Parathyroid adenoma (tissue), 2 donors: ENCODE measurements around the gene PEX5L.

ENCODE experiments used
- H2AFZ ChIP-seq: fragments of 300-600 bp; sonication (generic); one replicate; pipeline ENCODE4 v1.7.0; 2017; ENCODE audit warnings: antibody characterized with exemption, mild to moderate bottlenecking
- H3K27ac ChIP-seq: fragments of 300-600 bp; sonication (generic); one replicate; pipeline ENCODE4 v1.7.0; 2017
- H3K27me3 ChIP-seq: fragments of 300-600 bp; sonication (generic); one replicate; pipeline ENCODE4 v1.7.0; 2017; ENCODE audit warnings: low read length; ENCODE audit not compliant: control insufficient read depth, insufficient read depth
- H3K36me3 ChIP-seq: fragments of 300-600 bp; sonication (generic); one replicate; pipeline ENCODE4 v1.7.0; 2017; ENCODE audit warnings: low read length; ENCODE audit not compliant: control insufficient read depth, insufficient read depth
- H3K4me1 ChIP-seq: fragments of 300-600 bp; sonication (generic); one replicate; pipeline ENCODE4 v1.7.0; 2017; ENCODE audit warnings: control low read depth
- H3K4me2 ChIP-seq: fragments of 300-600 bp; sonication (generic); one replicate; pipeline ENCODE4 v1.7.0; 2017; ENCODE audit warnings: low read length
- H3K4me3 ChIP-seq: fragments of 300-600 bp; sonication (generic); one replicate; pipeline ENCODE4 v1.7.0; 2017; ENCODE audit warnings: low read depth, low read length
- H3K79me2 ChIP-seq: fragments of 300-600 bp; sonication (generic); one replicate; pipeline ENCODE4 v1.7.0; 2017; ENCODE audit warnings: control low read depth
- H3K9ac ChIP-seq: fragments of 300-600 bp; sonication (generic); one replicate; pipeline ENCODE4 v1.7.0; 2017; ENCODE audit warnings: mild to moderate bottlenecking
- H3K9me3 ChIP-seq: fragments of 300-600 bp; sonication (generic); one replicate; pipeline ENCODE4 v1.7.0; 2017; ENCODE audit warnings: low read length; ENCODE audit not compliant: control insufficient read depth
- CTCF ChIP-seq: fragments of 300-600 bp; sonication (generic); IDR thresholded peaks from one replicate; pipeline ENCODE4 v1.7.0; 2017; ENCODE audit warnings: antibody characterized with exemption, mild to moderate bottlenecking
- donor health status: primary hyperparathyroidism.

The PEX5L gene

GRCh38 chr3:180073561-180073960 is 36.8 kb upstream of the PEX5L start:
- Histone ChIP-seq H3K9me3 (no peaks in the 10 kb centered on the region), H2AFZ (no peak overlapping the region), H3K4me1 (no peaks in the 10 kb centered on the region), H3K9ac (no peak overlapping the region), H3K27ac (no peak overlapping the region), H3K4me2 (no peak overlapping the region), H3K27me3 (no peaks in the 10 kb centered on the region), H3K36me3 (no peaks in the 10 kb centered on the region), H3K4me3 (no peak overlapping the region), H3K79me2 (no peaks in the 10 kb centered on the region)
- no peak for TF ChIP-seq CTCF

GRCh38 chr3:180072786-180073185 is 36.0 kb upstream of the PEX5L start:
- no peak overlapping the region for H3K27ac ChIP-seq

GRCh38 chr3:180070925-180071324 is 34.2 kb upstream of the PEX5L start:
- Histone ChIP-seq H3K36me3 (no peaks in the 10 kb centered on the region), H3K4me1 (no peaks in the 10 kb centered on the region), H3K9me3 (no peaks in the 10 kb centered on the region), H3K4me3 (no peak overlapping the region), H3K27me3 (no peaks in the 10 kb centered on the region), H3K9ac (no peak overlapping the region), H2AFZ (no peak overlapping the region), H3K79me2 (no peaks in the 10 kb centered on the region), H3K27ac (no peak overlapping the region), H3K4me2 (no peak overlapping the region)
- no peak for TF ChIP-seq CTCF

More at GRCh38 chr3:180072786-180073185, 36.0 kb upstream of the PEX5L start:
- no peak for TF ChIP-seq CTCF
- Histone ChIP-seq H3K9ac (no peak overlapping the region), H3K4me2 (no peak overlapping the region), H3K9me3 (no peaks in the 10 kb centered on the region), H3K4me1 (no peaks in the 10 kb centered on the region), H2AFZ (no peak overlapping the region), H3K36me3 (no peaks in the 10 kb centered on the region), H3K79me2 (no peaks in the 10 kb centered on the region), H3K4me3 (no peak overlapping the region), H3K27me3 (no peaks in the 10 kb centered on the region)

GRCh38 chr3:180068023-180068422 is 31.3 kb upstream of the PEX5L start:
- Histone ChIP-seq H3K27me3 (no peaks in the 10 kb centered on the region), H3K36me3 (no peaks in the 10 kb centered on the region), H2AFZ (no peak overlapping the region), H3K4me1 (no peaks in the 10 kb centered on the region), H3K27ac (no peak overlapping the region), H3K4me2 (no peak overlapping the region), H3K9me3 (no peaks in the 10 kb centered on the region), H3K9ac (no peak overlapping the region), H3K4me3 (no peak overlapping the region), H3K79me2 (no peaks in the 10 kb centered on the region)
- no peak for TF ChIP-seq CTCF

- Histone ChIP-seq H2AFZ (no peak overlapping the region), H3K36me3 (no peaks in the 10 kb centered on the region), H3K4me3 (no peak overlapping the region), H3K79me2 (no peaks in the 10 kb centered on the region), H3K27me3 (no peaks in the 10 kb centered on the region), H3K27ac (no peak overlapping the region), H3K9me3 (no peaks in the 10 kb centered on the region), H3K9ac (no peak overlapping the region), H3K4me1 (no peaks in the 10 kb centered on the region), H3K4me2 (no peak overlapping the region)
- no peak for TF ChIP-seq CTCF
Observed at GRCh38 chr3:180066598-180066997, 29.9 kb upstream of the PEX5L start.
